ENCODE results near the gene SYNC. TPM values are rescaled to one million over a fixed set of nuclear protein-coding genes. Genes with fewer than 3 reads are reported as not detected.

SYNC gene
- total and polyA plus RNA-seq, 9 of the 15 experiments (the other 6 are each of a cell fraction or from before 2014, with no cell fraction given), result 0.49 to 1.1 (median 0.87) TPM

GRCh38 chr1:32716312-32717148, 14.0 kb upstream of the SYNC start (continued):
- no peak for TF ChIP-seq E2F4 (CRISPR knock-in tag; IDR thresholded peaks at IDR 0.05; ENCODE audit: low read depth)
- no peak for TF ChIP-seq ZNF41 (CRISPR knock-in tag; conservative IDR thresholded peaks at IDR 0.05)
- no peak for TF ChIP-seq NR4A1 (CRISPR knock-in tag; IDR thresholded peaks at IDR 0.05)
- TF ChIP-seq NR4A1 (tag; IDR thresholded peaks at IDR 0.05), result no peak
- TF ChIP-seq YBX1 (IDR thresholded peaks at IDR 0.05), result no peak
- no peak for TF ChIP-seq ZNF668 (CRISPR knock-in tag; IDR thresholded peaks at IDR 0.05)
- no peak for TF ChIP-seq SAP30 (IDR thresholded peaks at IDR 0.05; ENCODE audit: borderline replicate concordance, insufficient read depth, low read depth, low read length, poor library complexity, severe bottlenecking)
- TF ChIP-seq XRCC5 (IDR thresholded peaks at IDR 0.05; ENCODE audit: low read depth, low read length), result 0 out of 2 replicates have a peak, but pooled peaks have one; percentile 62
- no peak for TF ChIP-seq STAT5B (CRISPR knock-in tag; IDR thresholded peaks at IDR 0.05)
- no peak for TF ChIP-seq PKNOX1 (IDR thresholded peaks at IDR 0.05)
- no peak for TF ChIP-seq PHB2 (IDR thresholded peaks at IDR 0.05; ENCODE audit: low read depth)
- no peak for TF ChIP-seq ZNF431 (CRISPR knock-in tag; IDR thresholded peaks at IDR 0.05)
- TF ChIP-seq CBFB (CRISPR knock-in tag; IDR thresholded peaks at IDR 0.05), result no peak
- peak; percentile 55; the same call in 1 of the 2 replicates for TF ChIP-seq NR2C2 (CRISPR knock-in tag; IDR thresholded peaks at IDR 0.05)
- no peak for TF ChIP-seq NR2C2 (tag; IDR thresholded peaks at IDR 0.05)
- no peak for TF ChIP-seq AFF1 (IDR thresholded peaks at IDR 0.05; ENCODE audit: low read depth in 1 of 2, partially characterized antibody in 2 of 2)
- TF ChIP-seq ZFP1 (CRISPR knock-in tag; IDR thresholded peaks at IDR 0.05), result no peak
- peak; percentile 33; the same call in 1 of the 2 replicates for TF ChIP-seq POLR2G (IDR thresholded peaks at IDR 0.05; ENCODE audit: low read depth, low read length)
- no peak for TF ChIP-seq POLR2AphosphoS2 (IDR thresholded peaks at IDR 0.05; ENCODE audit: low read length)
- TF ChIP-seq ZNF263 (CRISPR knock-in tag; IDR thresholded peaks at IDR 0.05; ENCODE audit: borderline replicate concordance), result no peak
- TF ChIP-seq CHD4 (IDR thresholded peaks at IDR 0.05; ENCODE audit: insufficient read depth, insufficient replicate concordance, low read depth, low read length, poor library complexity, severe bottlenecking), result no peak
- peak; percentile 49 for TF ChIP-seq CCNT2 (IDR thresholded peaks at IDR 0.05; ENCODE audit: borderline replicate concordance, extremely low read depth, insufficient read length, low read depth, low read length)

Data from K562 (cell line).